ENCODE data around the gene GH2.

GH2 gene

GRCh38 chr17:63834431-63835166 is 47.1 kb downstream of the GH2 start:
- no peaks in the 10 kb centered on the region for H3K9me3 Mint-ChIP-seq
- H3K4me3 Mint-ChIP-seq, result no peak overlapping the region

GRCh38 chr17:63833741-63834373 is 47.9 kb downstream of the GH2 start:
- no peaks in the 10 kb centered on the region for H3K27me3 Mint-ChIP-seq
- intact Hi-C loops (cut with micrococcal nuclease), result no loop called here
- H3K4me3 Mint-ChIP-seq, result no peak overlapping the region
- H3K4me1 Mint-ChIP-seq (ENCODE audit: low read depth), result peaks cover 48% of the 10 kb centered on the region
- peak overlapping the region; percentile 69 for H3K27ac Mint-ChIP-seq
- no peaks in the 10 kb centered on the region for H3K9me3 Mint-ChIP-seq
- peaks cover 100% of the 10 kb centered on the region for H3K36me3 Mint-ChIP-seq (ENCODE audit: low read depth)

More at GRCh38 chr17:63834431-63835166, 47.1 kb downstream of the GH2 start:
- peaks cover 49% of the 10 kb centered on the region for H3K4me1 Mint-ChIP-seq (ENCODE audit: low read depth)
- intact Hi-C loops (cut with micrococcal nuclease), result no loop called here
- H3K36me3 Mint-ChIP-seq (ENCODE audit: low read depth), result peaks cover 93% of the 10 kb centered on the region
- no peaks in the 10 kb centered on the region for H3K27me3 Mint-ChIP-seq
- peak overlapping the region; percentile 69 for H3K27ac Mint-ChIP-seq

DNA sequence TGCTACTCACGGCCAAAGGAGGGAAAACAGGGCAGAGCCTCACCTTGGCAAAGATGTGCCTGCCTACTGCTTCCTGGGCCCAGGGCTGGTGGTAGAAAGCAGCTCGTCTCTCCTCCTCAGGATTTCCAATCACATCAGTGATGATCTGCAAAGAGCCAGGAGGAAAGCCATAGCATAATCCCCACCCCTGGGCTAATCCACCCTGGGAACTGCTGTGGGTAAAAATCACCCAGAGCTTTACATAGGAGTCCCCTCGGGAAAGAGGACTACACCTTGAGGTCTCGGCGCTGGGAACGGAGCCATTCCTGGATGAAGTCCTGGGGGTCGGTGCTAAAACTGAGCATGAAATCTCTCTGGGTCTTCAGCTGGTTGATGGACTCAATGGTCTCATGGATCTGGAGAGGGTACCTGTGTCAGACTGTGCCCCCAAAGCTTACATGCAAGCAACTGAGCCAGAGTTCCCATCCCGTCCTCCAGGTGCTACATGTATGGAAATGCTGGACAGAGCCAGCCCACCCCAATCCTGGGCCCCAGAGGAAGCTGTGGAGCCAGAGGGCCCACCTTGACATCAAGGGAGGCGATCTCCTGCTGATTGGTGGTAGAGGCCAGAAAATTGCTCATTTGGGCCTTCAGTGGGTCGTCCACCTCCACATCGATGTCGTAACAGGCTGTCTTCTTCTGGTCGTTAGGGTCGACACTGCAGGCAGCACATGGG is 48.6 kb downstream of the GH2 start:
- Mint-ChIP-seq H3K9me3 (no peaks in the 10 kb centered on the region), H3K27me3 (no peaks in the 10 kb centered on the region), H3K4me3 (no peak overlapping the region), H3K27ac (peak overlapping the region; percentile 69), H3K4me1 (ENCODE audit: low read depth) (peaks cover 45% of the 10 kb centered on the region), H3K36me3 (ENCODE audit: low read depth) (peaks cover 94% of the 10 kb centered on the region)
- intact Hi-C loops (cut with micrococcal nuclease), result no loop called here

GRCh38 chr17:63832455-63832854 is 49.3 kb downstream of the GH2 start:
- no peaks in the 10 kb centered on the region for H3K9me3 Mint-ChIP-seq
- no peak overlapping the region for H3K4me3 Mint-ChIP-seq
- peaks cover 88% of the 10 kb centered on the region for H3K36me3 Mint-ChIP-seq (ENCODE audit: low read depth)
- peaks cover 46% of the 10 kb centered on the region for H3K4me1 Mint-ChIP-seq (ENCODE audit: low read depth)
- intact Hi-C loops (cut with micrococcal nuclease), result no loop called here
- H3K27ac Mint-ChIP-seq, result no peak overlapping the region
- no peaks in the 10 kb centered on the region for H3K27me3 Mint-ChIP-seq

GRCh38 chr17:63832014-63832413 is 49.7 kb downstream of the GH2 start:
- no peak overlapping the region for H3K27ac Mint-ChIP-seq
- peaks cover 88% of the 10 kb centered on the region for H3K36me3 Mint-ChIP-seq (ENCODE audit: low read depth)
- no peaks in the 10 kb centered on the region for H3K9me3 Mint-ChIP-seq
- intact Hi-C loops (cut with micrococcal nuclease), result no loop called here
- peaks cover 46% of the 10 kb centered on the region for H3K4me1 Mint-ChIP-seq (ENCODE audit: low read depth)
- no peak overlapping the region for H3K4me3 Mint-ChIP-seq
- H3K27me3 Mint-ChIP-seq, result no peaks in the 10 kb centered on the region

- Mint-ChIP-seq H3K4me1 (ENCODE audit: low read depth) (peaks cover 46% of the 10 kb centered on the region), H3K27ac (no peak overlapping the region), H3K36me3 (ENCODE audit: low read depth) (peaks cover 88% of the 10 kb centered on the region), H3K4me3 (no peak overlapping the region), H3K9me3 (no peaks in the 10 kb centered on the region), H3K27me3 (no peaks in the 10 kb centered on the region)
- intact Hi-C loops (cut with micrococcal nuclease), result no loop called here
Observed at GRCh38 chr17:63831505-63831904, 50.2 kb downstream of the GH2 start.

DNA sequence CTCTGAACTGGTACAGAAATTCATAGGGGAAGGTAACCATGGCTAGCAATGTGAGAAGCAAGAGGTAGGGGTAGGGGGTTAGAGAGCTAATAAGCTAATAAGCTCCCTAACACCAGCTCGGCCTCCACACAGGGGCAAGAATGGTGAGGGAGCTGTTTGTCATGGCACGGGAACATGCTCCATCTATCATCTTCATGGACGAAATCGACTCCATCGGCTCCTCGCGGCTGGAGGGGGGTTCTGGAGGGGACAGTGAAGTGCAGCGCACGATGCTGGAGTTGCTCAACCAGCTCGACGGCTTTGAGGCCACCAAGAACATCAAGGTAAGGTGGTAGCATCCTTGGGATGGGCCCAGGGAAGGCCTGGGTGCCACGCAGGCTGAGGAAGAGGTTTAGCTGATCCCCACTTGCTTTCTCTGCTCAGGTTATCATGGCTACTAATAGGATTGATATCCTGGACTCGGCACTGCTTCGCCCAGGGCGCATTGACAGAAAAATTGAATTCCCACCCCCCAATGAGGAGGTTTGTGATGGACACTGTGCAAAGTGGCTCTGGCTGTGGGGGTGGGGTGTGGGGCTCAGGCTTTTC is 50.7 kb downstream of the GH2 start:
- intact Hi-C loops (cut with micrococcal nuclease), result no loop called here
- Mint-ChIP-seq H3K27ac (no peak overlapping the region), H3K27me3 (no peaks in the 10 kb centered on the region), H3K4me3 (no peak overlapping the region), H3K4me1 (ENCODE audit: low read depth) (peaks cover 51% of the 10 kb centered on the region), H3K9me3 (no peaks in the 10 kb centered on the region), H3K36me3 (ENCODE audit: low read depth) (peaks cover 88% of the 10 kb centered on the region)

- Mint-ChIP-seq H3K4me1 (ENCODE audit: low read depth) (peaks cover 52% of the 10 kb centered on the region), H3K36me3 (ENCODE audit: low read depth) (peaks cover 88% of the 10 kb centered on the region), H3K27ac (no peak overlapping the region), H3K9me3 (no peaks in the 10 kb centered on the region), H3K27me3 (no peaks in the 10 kb centered on the region), H3K4me3 (no peak overlapping the region)
- intact Hi-C loops (cut with micrococcal nuclease), result no loop called here
Observed at GRCh38 chr17:63830278-63830677, 51.5 kb downstream of the GH2 start.
